Brain microvascular endothelial cell (primary cell): ENCODE results near the gene ANKLE1.
"Not testable (repeated sequence)": the region's sequence is repeated elsewhere in the genome, so short reads cannot be mapped to it uniquely, and the experiment has no call there.

Source experiments
- DNase-seq: peaks from one replicate; pipeline ENCODE4 v3.0.0-alpha.2; 2020
- H3K27ac ChIP-seq: fragments of 250-450 bp; sonication (Bioruptor Pico); 2 replicates; pipeline ENCODE4 v1.5.1; 2020; ENCODE audit warnings: mild to moderate bottlenecking, moderate library complexity
- H3K27me3 ChIP-seq: fragments of 250-450 bp; sonication (Bioruptor Pico); replicated peaks from 2 replicates; pipeline ENCODE4 v1.5.1; 2020; ENCODE audit warnings: mild to moderate bottlenecking
- H3K36me3 ChIP-seq: fragments of 250-450 bp; sonication (Bioruptor Pico); replicated peaks from 2 replicates; pipeline ENCODE4 v1.5.1; 2020; ENCODE audit warnings: mild to moderate bottlenecking
- H3K4me3 ChIP-seq: 2 replicates; pipeline ENCODE4 v1.5.1; 2011; ENCODE audit warnings: low read depth, mild to moderate bottlenecking, control low read depth, low read length, moderate library complexity
- CTCF ChIP-seq: IDR thresholded peaks from 2 replicates; pipeline ENCODE4 v1.5.1; 2011; ENCODE audit warnings: low read depth, mild to moderate bottlenecking, moderate library complexity, low read length, control low read depth, inconsistent platforms; ENCODE audit errors: missing control alignments
- in situ Hi-C: cut with HindIII; loops from 2 replicates; pipeline ENCODE4 v1.10.0; 2017; ENCODE audit warnings: low sequenced_read_pairs, low pct_ligation_motif_present

ANKLE1 gene

GRCh38 chr19:17294051-17294891 lies 12.6 kb downstream of the ANKLE1 start:
- Histone ChIP-seq H3K27ac (no peak overlapping the region), H3K4me3 (no peak overlapping the region), H3K27me3 (no peaks in the 10 kb centered on the region), H3K36me3 (no peaks in the 10 kb centered on the region)
- TF ChIP-seq CTCF, result no peak
- no peak for DNase-seq
- in situ Hi-C loops, result no loop called here

DNA sequence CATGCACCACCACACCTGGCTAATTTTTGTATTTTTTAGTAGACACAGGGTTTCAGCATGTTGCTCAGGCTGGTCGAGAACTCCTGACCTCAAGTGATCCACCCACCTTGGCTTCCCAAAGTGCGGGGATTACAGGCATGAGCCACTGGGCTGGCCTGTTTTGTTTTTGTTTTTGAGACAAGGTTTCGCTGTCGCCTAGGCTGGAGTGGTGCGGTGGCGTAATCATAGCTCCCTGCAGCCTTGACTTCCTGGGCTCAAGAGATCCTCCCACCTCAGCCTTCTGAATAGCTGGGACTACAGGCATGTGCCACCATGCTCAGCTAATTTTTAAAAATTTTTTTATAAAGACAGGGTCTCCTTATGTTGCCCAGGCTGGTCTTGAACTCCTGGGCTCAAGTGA lies 13.8 kb downstream of the ANKLE1 start:
- H3K27ac ChIP-seq, H3K36me3 ChIP-seq, in situ Hi-C loops, H3K4me3 ChIP-seq, DNase-seq, H3K27me3 ChIP-seq: not testable (repeated sequence)

DNA sequence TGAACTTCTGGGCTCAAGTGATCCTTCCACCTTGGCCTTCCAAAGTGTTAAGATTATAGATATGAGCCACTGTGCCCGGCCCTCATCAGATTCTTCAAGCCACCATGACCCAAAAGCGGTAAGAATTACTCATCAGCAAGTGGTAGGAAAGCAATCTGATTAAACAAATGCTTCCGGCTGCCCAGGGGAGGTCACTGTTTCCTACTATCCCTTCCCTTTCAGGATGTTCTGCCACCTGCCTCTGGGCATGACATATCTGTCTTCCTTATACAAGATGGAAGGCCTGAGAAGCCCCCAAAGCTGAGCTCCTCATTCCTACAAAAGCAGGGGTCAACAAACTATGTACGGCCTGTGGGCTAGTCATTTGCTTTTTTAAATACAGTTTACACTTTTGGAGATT lies 14.6 kb downstream of the ANKLE1 start:
- TF ChIP-seq CTCF, result peak; percentile 25
- Histone ChIP-seq H3K27ac (no peak overlapping the region), H3K36me3 (no peaks in the 10 kb centered on the region), H3K27me3 (no peaks in the 10 kb centered on the region), H3K4me3 (no peak overlapping the region)
- peak; percentile 38 for DNase-seq
- in situ Hi-C loops, result no loop called here

DNA sequence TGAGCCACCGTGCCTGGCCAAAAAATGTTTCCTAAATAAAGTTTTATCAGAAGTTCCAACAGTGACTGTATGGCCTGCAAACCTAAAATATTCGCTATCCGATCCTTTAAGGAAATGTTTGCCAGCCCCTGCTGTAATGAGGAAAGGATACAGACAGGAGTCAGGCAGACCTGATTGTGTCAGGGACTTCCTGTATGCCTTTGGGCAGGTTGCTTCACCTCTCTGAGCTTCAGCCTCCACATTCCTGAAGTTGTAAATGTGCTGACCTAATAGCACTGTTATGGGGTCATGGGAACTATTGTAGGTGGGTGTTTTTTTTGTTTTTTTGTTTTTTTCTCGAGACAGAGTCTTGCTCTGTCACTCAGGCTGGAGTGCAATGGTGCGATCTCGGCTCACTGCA lies 15.3 kb downstream of the ANKLE1 start:
- H3K4me3 ChIP-seq, result no peak overlapping the region
- no peaks in the 10 kb centered on the region for H3K36me3 ChIP-seq
- no peak for DNase-seq
- no peaks in the 10 kb centered on the region for H3K27me3 ChIP-seq
- no peak overlapping the region for H3K27ac ChIP-seq
- in situ Hi-C loops, result no loop called here
- TF ChIP-seq CTCF, result no peak

- Histone ChIP-seq H3K36me3 (no peaks in the 10 kb centered on the region), H3K27ac (no peak overlapping the region), H3K4me3 (no peak overlapping the region), H3K27me3 (no peaks in the 10 kb centered on the region)
- in situ Hi-C loops, result no loop called here
- DNase-seq, result no peak
- TF ChIP-seq CTCF, result no peak
Observed at GRCh38 chr19:17300992-17301619, 19.4 kb downstream of the ANKLE1 start.

- Histone ChIP-seq H3K4me3 (peak overlapping the region; percentile 61), H3K27me3 (no peaks in the 10 kb centered on the region), H3K36me3 (no peaks in the 10 kb centered on the region), H3K27ac (no peak overlapping the region)
- in situ Hi-C loops, result no loop called here
- DNase-seq, result no peak
- TF ChIP-seq CTCF, result no peak
Observed at GRCh38 chr19:17302391-17303166, 20.9 kb downstream of the ANKLE1 start.
